ENCODE results near the gene RASIP1. TPM values are rescaled to one million over a fixed set of nuclear protein-coding genes. Genes with fewer than 3 reads are reported as not detected.
"Not testable (repeated sequence)": the region's sequence is repeated elsewhere in the genome, so short reads cannot be mapped to it uniquely, and the experiment has no call there.

The RASIP1 gene
- total RNA-seq, 1 experiment from 2014 or later: 0.51 TPM

- intact Hi-C loops (cut with micrococcal nuclease): no loop called here
- no peak within 1 kb of the TSS for H3K9ac ChIP-seq (ENCODE audit: low read length)
- CTCF ChIA-PET: no interaction called here
Measured at GRCh38 chr19:48719263-48720171, 20.9 kb downstream of the RASIP1 start, which contains the start of gene MAMSTR. TSS of gene MAMSTR (minus strand) at chr19:48719725. CDS start at chr19:48719031, 694 bp downstream.

GRCh38 chr19:48718711-48719231, 21.6 kb downstream of the RASIP1 start:
- no peak for TF ChIP-seq EZH2 (IDR thresholded peaks at IDR 0.05; ENCODE audit: low read length, unreplicated experiment)
- TF ChIP-seq EZH2phosphoT487 (IDR thresholded peaks at IDR 0.05; ENCODE audit: borderline replicate concordance, low read length): no peak
- no peak for TF ChIP-seq CTCF (conservative IDR thresholded peaks at IDR 0.05; ENCODE audit: low read depth, low read length)
- H3K9me2 ChIP-seq (replicated peaks; ENCODE audit: low read length): no peaks in the 10 kb centered on the region
- ChIA-PET POLR2A (ENCODE audit: unreplicated experiment) (no interaction called here), CTCF (no interaction called here)
- H3K36me3 ChIP-seq (ENCODE audit: low read depth, low read length): no peaks in the 10 kb centered on the region
- no peaks in the 10 kb centered on the region for H4K20me1 ChIP-seq (ENCODE audit: low read length)
- H3K4me2 ChIP-seq (ENCODE audit: low read length): no peak overlapping the region
- H2AFZ ChIP-seq (ENCODE audit: low read length): no peak overlapping the region
- H3K9me3 ChIP-seq (ENCODE audit: low read length): no peaks in the 10 kb centered on the region
- H3K4me1 ChIP-seq (ENCODE audit: insufficient read depth, low read length): no peaks in the 10 kb centered on the region
- BruUV-seq (replicated peaks): no TSS peak
- H3K9ac ChIP-seq (ENCODE audit: low read length): no peak overlapping the region
- no peaks in the 10 kb centered on the region; the same call in 1 of the 2 replicates for H3K79me2 ChIP-seq (ENCODE audit: low read length)
- H3K27ac ChIP-seq (ENCODE audit: low read length): no peak overlapping the region
- ATAC-seq (no peak), DNase-seq (no peak)
- H3K4me3 ChIP-seq (ENCODE audit: low read length): no peak overlapping the region
- no peaks in the 10 kb centered on the region for H3F3A ChIP-seq (ENCODE audit: low read length, unreplicated experiment)
- intact Hi-C loops (cut with micrococcal nuclease): no loop called here
- H3K27me3 ChIP-seq (ENCODE audit: low read length): no peaks in the 10 kb centered on the region

More at GRCh38 chr19:48719263-48720171, 20.9 kb downstream of the RASIP1 start, which contains the start of gene MAMSTR:
- ATAC-seq (no peak), DNase-seq (no peak)
- Histone ChIP-seq H3F3A (ENCODE audit: low read length, unreplicated experiment) (no peaks in the 10 kb centered on the region), H3K4me2 (ENCODE audit: low read length) (peak within 1 kb of the TSS; percentile 80), H3K27ac (ENCODE audit: low read length) (no peak within 1 kb of the TSS), H3K36me3 (ENCODE audit: low read depth, low read length) (no peaks in the 10 kb centered on the region), H3K27me3 (ENCODE audit: low read length) (no peaks in the 10 kb centered on the region), H2AFZ (ENCODE audit: low read length) (peak within 1 kb of the TSS; percentile 85), H3K4me3 (ENCODE audit: low read length) (peak within 1 kb of the TSS; percentile 69), H3K9me3 (ENCODE audit: low read length) (no peaks in the 10 kb centered on the region), H3K4me1 (ENCODE audit: insufficient read depth, low read length) (no peaks in the 10 kb centered on the region), H4K20me1 (ENCODE audit: low read length) (no peaks in the 10 kb centered on the region), H3K79me2 (ENCODE audit: low read length) (no peaks in the 10 kb centered on the region), H3K9me2 (replicated peaks; ENCODE audit: low read length) (no peaks in the 10 kb centered on the region)
- POLR2A ChIA-PET (ENCODE audit: unreplicated experiment): no interaction called here
- no TSS peak for BruUV-seq (replicated peaks)
- TF ChIP-seq EZH2phosphoT487 (IDR thresholded peaks at IDR 0.05; ENCODE audit: borderline replicate concordance, low read length): no peak
- TF ChIP-seq CTCF (conservative IDR thresholded peaks at IDR 0.05; ENCODE audit: low read depth, low read length): no peak
- no peak for TF ChIP-seq EZH2 (IDR thresholded peaks at IDR 0.05; ENCODE audit: low read length, unreplicated experiment)

- H3K9ac ChIP-seq (ENCODE audit: low read length); intact Hi-C loops (cut with micrococcal nuclease); H2AFZ ChIP-seq (ENCODE audit: low read length); H3K27me3 ChIP-seq (ENCODE audit: low read length); H3K36me3 ChIP-seq (ENCODE audit: low read depth, low read length); BruUV-seq (replicated peaks); H3K4me1 ChIP-seq (ENCODE audit: insufficient read depth, low read length); POLR2A ChIA-PET (ENCODE audit: unreplicated experiment); H3K79me2 ChIP-seq (ENCODE audit: low read length); CTCF ChIA-PET; H3K4me3 ChIP-seq (ENCODE audit: low read length); H3K4me2 ChIP-seq (ENCODE audit: low read length); H3K27ac ChIP-seq (ENCODE audit: low read length); ATAC-seq; H4K20me1 ChIP-seq (ENCODE audit: low read length); DNase-seq; H3K9me3 ChIP-seq (ENCODE audit: low read length); H3K9me2 ChIP-seq (replicated peaks; ENCODE audit: low read length); H3F3A ChIP-seq (ENCODE audit: low read length, unreplicated experiment): not testable (repeated sequence)
Measured at GRCh38 chr19:48718106-48718505, 22.3 kb downstream of the RASIP1 start.

All from PC-3 (cell line).